ENCODE measurements around the gene NR4A3. TPM values are rescaled to one million over a fixed set of nuclear protein-coding genes. Genes with fewer than 3 reads are reported as not detected.

NR4A3 gene
- polyA plus RNA-seq, 1 donor (not counting 4 experiments of a cell fraction or from before 2014, with no cell fraction given) = 0.16 TPM

DNA sequence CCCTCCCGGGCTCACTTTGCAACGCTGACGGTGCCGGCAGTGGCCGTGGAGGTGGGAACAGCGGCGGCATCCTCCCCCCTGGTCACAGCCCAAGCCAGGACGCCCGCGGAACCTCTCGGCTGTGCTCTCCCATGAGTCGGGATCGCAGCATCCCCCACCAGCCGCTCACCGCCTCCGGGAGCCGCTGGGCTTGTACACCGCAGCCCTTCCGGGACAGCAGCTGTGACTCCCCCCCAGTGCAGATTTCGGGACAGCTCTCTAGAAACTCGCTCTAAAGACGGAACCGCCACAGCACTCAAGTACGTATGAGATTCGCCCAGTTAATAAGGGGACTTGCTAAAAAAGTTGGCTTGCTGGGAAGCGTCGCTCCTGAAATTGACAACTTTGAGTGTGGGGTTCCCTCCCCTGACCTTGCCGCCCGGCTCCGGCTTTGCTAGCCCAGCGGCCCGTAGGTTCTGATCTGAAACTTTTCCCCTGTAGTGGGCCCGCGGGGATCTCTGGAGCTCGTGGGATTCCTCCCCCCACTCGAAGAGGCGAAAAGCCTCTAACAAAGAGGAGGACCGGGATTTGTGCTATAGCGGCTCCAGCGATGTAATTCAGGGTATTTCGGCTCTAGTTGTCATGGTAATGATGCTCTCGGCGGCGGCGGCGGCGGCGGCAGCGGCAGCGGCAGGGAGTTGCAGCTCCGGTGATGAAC lies 572 bp downstream of the NR4A3 start:
- H4K20me1 ChIP-seq (ENCODE audit: control insufficient read depth, extremely low read depth, insufficient read depth, low read length) = no peaks in the 10 kb centered on the region
- FAIRE-seq (no peak), DNase-seq (ENCODE audit: low read depth, low spot score) (no peak)
- dilution Hi-C loops (cut with MboI; ENCODE audit: extremely low pct_ligation_motif_present, low sequenced_read_pairs) = no loop called here
- no peaks in the 10 kb centered on the region for H3K79me2 ChIP-seq (ENCODE audit: control insufficient read depth, insufficient read depth, low read length)
- peak overlapping the region; percentile 100 for H3K4me2 ChIP-seq (ENCODE audit: control insufficient read depth, extremely low read depth, insufficient read depth, low read depth, low read length)
- peaks cover 29% of the 10 kb centered on the region for H3K4me1 ChIP-seq (ENCODE audit: control insufficient read depth, extremely low read depth, insufficient read depth, low read length)
- TF ChIP-seq EZH2 (IDR thresholded peaks at IDR 0.05; ENCODE audit: low read length) (no peak), CTCF (optimal IDR thresholded peaks at IDR 0.05 in 1 of 3, IDR thresholded peaks at IDR 0.05 in 1 of 3, conservative IDR thresholded peaks at IDR 0.05 in 1 of 3; ENCODE audit: extremely low read depth in 1 of 3, insufficient read depth in 2 of 3, low read length in 3 of 3) (no peak)
- peak overlapping the region; percentile 74 for H3K9ac ChIP-seq (ENCODE audit: control insufficient read depth, extremely low read depth, insufficient read depth, low read length)
- H3K36me3 ChIP-seq (ENCODE audit: control insufficient read depth in 2 of 2, extremely low read depth in 1 of 2, insufficient read depth in 2 of 2, low read length in 2 of 2) = no peaks in the 10 kb centered on the region
- no peaks in the 10 kb centered on the region for H3K9me1 ChIP-seq (ENCODE audit: control insufficient read depth, extremely low read depth, insufficient read depth, low read length)
- no peaks in the 10 kb centered on the region for H3K9me3 ChIP-seq (ENCODE audit: control insufficient read depth, low read depth, low read length)
- peak overlapping the region; percentile 73 to 86 (median 81) for H3K4me3 ChIP-seq (ENCODE audit: control insufficient read depth in 2 of 3, extremely low read depth in 1 of 3, insufficient read depth in 2 of 3, low read depth in 1 of 3, low read length in 3 of 3)
- H3K27ac ChIP-seq (ENCODE audit: control insufficient read depth, insufficient read depth, low read length) = peak overlapping the region; percentile 14
- H3K27me3 ChIP-seq (ENCODE audit: control insufficient read depth, extremely low read depth, insufficient read depth, low read length) = peaks cover 43% of the 10 kb centered on the region
- H2AFZ ChIP-seq (ENCODE audit: control insufficient read depth, low read length) = peak overlapping the region; percentile 92

- Histone ChIP-seq H3K9ac (ENCODE audit: control insufficient read depth, extremely low read depth, insufficient read depth, low read length) (peak overlapping the region; percentile 74), H3K27me3 (ENCODE audit: control insufficient read depth, extremely low read depth, insufficient read depth, low read length) (peaks cover 51% of the 10 kb centered on the region), H3K9me1 (ENCODE audit: control insufficient read depth, extremely low read depth, insufficient read depth, low read length) (no peaks in the 10 kb centered on the region), H2AFZ (ENCODE audit: control insufficient read depth, low read length) (peak overlapping the region; percentile 87), H3K4me1 (ENCODE audit: control insufficient read depth, extremely low read depth, insufficient read depth, low read length) (peaks cover 29% of the 10 kb centered on the region), H3K27ac (ENCODE audit: control insufficient read depth, insufficient read depth, low read length) (no peak overlapping the region), H3K79me2 (ENCODE audit: control insufficient read depth, insufficient read depth, low read length) (no peaks in the 10 kb centered on the region), H3K36me3 (ENCODE audit: control insufficient read depth in 2 of 2, extremely low read depth in 1 of 2, insufficient read depth in 2 of 2, low read length in 2 of 2) (no peaks in the 10 kb centered on the region), H3K4me2 (ENCODE audit: control insufficient read depth, extremely low read depth, insufficient read depth, low read depth, low read length) (peak overlapping the region; percentile 100), H4K20me1 (ENCODE audit: control insufficient read depth, extremely low read depth, insufficient read depth, low read length) (no peaks in the 10 kb centered on the region), H3K9me3 (ENCODE audit: control insufficient read depth, low read depth, low read length) (no peaks in the 10 kb centered on the region), H3K4me3 (ENCODE audit: control insufficient read depth in 2 of 3, extremely low read depth in 1 of 3, insufficient read depth in 2 of 3, low read depth in 1 of 3, low read length in 3 of 3) (peak overlapping the region; percentile 73 to 86 (median 81))
- FAIRE-seq (no peak), DNase-seq (ENCODE audit: low read depth, low spot score) (no peak)
- TF ChIP-seq EZH2 (IDR thresholded peaks at IDR 0.05; ENCODE audit: low read length) (no peak), CTCF (optimal IDR thresholded peaks at IDR 0.05 in 1 of 3, IDR thresholded peaks at IDR 0.05 in 1 of 3, conservative IDR thresholded peaks at IDR 0.05 in 1 of 3; ENCODE audit: extremely low read depth in 1 of 3, insufficient read depth in 2 of 3, low read length in 3 of 3) (no peak)
- dilution Hi-C loops (cut with MboI; ENCODE audit: extremely low pct_ligation_motif_present, low sequenced_read_pairs) = no loop called here
Measured at GRCh38 chr9:99822806-99823591, 1.3 kb downstream of the NR4A3 start.

Measured in keratinocyte (primary cell).